Measurements from ENCODE around the gene DNAJC6.

GRCh38 chr1:65418522-65419185, 109.3 kb downstream of the DNAJC6 start:
- TF ChIP-seq POLR2A (IDR thresholded peaks at IDR 0.05) (no peak), CTCF (IDR thresholded peaks at IDR 0.05) (no peak)
